Esophagus (tissue), 2 donors: ENCODE data around the gene FXYD3. TPM values are rescaled to one million over a fixed set of nuclear protein-coding genes. Genes with fewer than 3 reads are reported as not detected.
A peak's percentile ranks its signal among the peaks of the same experiment; 100 is the strongest.

Experiments used
- H3K27ac ChIP-seq, 2 donors: one replicate each; pipeline ENCODE4 v1.5.1; 2013; ENCODE audit warnings: low read depth in 2 of 2, mild to moderate bottlenecking in 2 of 2, inconsistent platforms in 1 of 2, low read length in 1 of 2, moderate library complexity in 1 of 2
- H3K27me3 ChIP-seq, 2 donors: one replicate each; pipeline ENCODE4 v1.6.1; 2013; ENCODE audit warnings: low read length in 2 of 2, control low read depth in 1 of 2, mild to moderate bottlenecking in 1 of 2; ENCODE audit not compliant: insufficient read depth in 2 of 2, control insufficient read depth in 1 of 2
- H3K36me3 ChIP-seq, 2 donors: one replicate each; pipeline ENCODE4 v1.6.1; 2013; ENCODE audit warnings: low read length in 1 of 2; ENCODE audit not compliant: control insufficient read depth in 2 of 2, insufficient read depth in 2 of 2
- H3K4me1 ChIP-seq, 2 donors: one replicate each; pipeline ENCODE4 v1.6.1; 2013; ENCODE audit warnings: low read length in 1 of 2; ENCODE audit not compliant: control insufficient read depth in 2 of 2, insufficient read depth in 2 of 2
- H3K4me3 ChIP-seq, 2 donors: one replicate each; pipeline ENCODE4 v1.5.1; 2013; ENCODE audit warnings: low read length in 2 of 2, mild to moderate bottlenecking in 2 of 2, low read depth in 1 of 2, moderate library complexity in 1 of 2
- H3K9me3 ChIP-seq, 2 donors: one replicate each; pipeline ENCODE4 v1.6.1; 2013; ENCODE audit warnings: mild to moderate bottlenecking in 2 of 2, low read depth in 1 of 2, low read length in 1 of 2, moderate library complexity in 1 of 2; ENCODE audit not compliant: control insufficient read depth in 2 of 2, insufficient read depth in 1 of 2
- WGBS, 2 donors: extraction: QIAGEN DNeasy Blood & Tissue Kit; methylation state at CpG; one replicate each; pipeline ENCODE4 v1.1.7; 2013; 5-methylcytosine and 5-hydroxymethylcytosine counted together
- polyA plus RNA-seq, 2 donors: library from polyadenylated mRNA; stranded (reverse); fragments of 200-250 nt; gene quantifications; one replicate each; pipeline ENCODE4 v1.2.3, GENCODE V29; 2013
- donor health status: healthy with polysubstance abuse.
- donor health status: Bipolar disorder and iron deficiency.

Gene FXYD3
- polyA plus RNA-seq, 2 donors: 630 to 697 TPM

- peaks cover 0 to 5% of the 10 kb centered on the region in 2 donors for H3K36me3 ChIP-seq
Measured at GRCh38 chr19:35119091-35119490, 3.5 kb downstream of the FXYD3 start.

GRCh38 chr19:35119578-35120155 lies 4.0 kb downstream of the FXYD3 start:
- WGBS, 2 donors: 55 to 75% methylated on average over 9 of the region's 9 CpGs
- Histone ChIP-seq H3K27me3 (no peaks in the 10 kb centered on the region), H3K9me3 (no peaks in the 10 kb centered on the region), H3K36me3 (peaks cover 0 to 5% of the 10 kb centered on the region in 2 donors), H3K27ac (peak overlapping the region; percentile 91 to 97), H3K4me1 (peaks cover 0 to 39% of the 10 kb centered on the region in 2 donors), H3K4me3 (peak overlapping the region in 1 of 2 donors; percentile 40)

More at GRCh38 chr19:35119091-35119490, 3.5 kb downstream of the FXYD3 start:
- H3K9me3 ChIP-seq: no peaks in the 10 kb centered on the region
- H3K27ac ChIP-seq: peak overlapping the region; percentile 91 to 97
- H3K4me3 ChIP-seq: peak overlapping the region; percentile 40 to 74
- 44 to 49% methylated on average over 12 to 14 of the region's 14 CpGs for WGBS, 2 donors
- H3K4me1 ChIP-seq: peaks cover 0 to 35% of the 10 kb centered on the region in 2 donors
- no peaks in the 10 kb centered on the region for H3K27me3 ChIP-seq

GRCh38 chr19:35120492-35120891 lies 4.9 kb downstream of the FXYD3 start:
- peaks cover 5 to 39% of the 10 kb centered on the region in 2 donors for H3K4me1 ChIP-seq
- no peaks in the 10 kb centered on the region for H3K9me3 ChIP-seq
- peaks cover 0 to 5% of the 10 kb centered on the region in 2 donors for H3K36me3 ChIP-seq
- H3K27ac ChIP-seq: peak overlapping the region; percentile 83 to 91
- no peaks in the 10 kb centered on the region for H3K27me3 ChIP-seq
- H3K4me3 ChIP-seq: no peak overlapping the region
- 34 to 46% methylated on average over 7 of the region's 7 CpGs for WGBS, 2 donors

GRCh38 chr19:35120898-35121297 lies 5.3 kb downstream of the FXYD3 start:
- Histone ChIP-seq H3K27ac (peak overlapping the region; percentile 83 to 91), H3K4me1 (peaks cover 5 to 43% of the 10 kb centered on the region in 2 donors), H3K9me3 (no peaks in the 10 kb centered on the region), H3K36me3 (peaks cover 0 to 5% of the 10 kb centered on the region in 2 donors), H3K27me3 (no peaks in the 10 kb centered on the region), H3K4me3 (no peak overlapping the region)
- 46 to 67% methylated on average over 7 of the region's 7 CpGs for WGBS, 2 donors

- H3K36me3 ChIP-seq: peaks cover 0 to 5% of the 10 kb centered on the region in 2 donors
- H3K4me3 ChIP-seq: no peak overlapping the region
- H3K4me1 ChIP-seq: peaks cover 5 to 52% of the 10 kb centered on the region in 2 donors
- no peaks in the 10 kb centered on the region for H3K9me3 ChIP-seq
- WGBS, 2 donors: 51 to 74% methylated on average over 19 of the region's 19 CpGs
- no peaks in the 10 kb centered on the region for H3K27me3 ChIP-seq
- H3K27ac ChIP-seq: peak overlapping the region; percentile 87 to 90
Measured at GRCh38 chr19:35122687-35123551, 7.3 kb downstream of the FXYD3 start.

- H3K4me3 ChIP-seq: no peak overlapping the region
- peaks cover 5 to 51% of the 10 kb centered on the region in 2 donors for H3K4me1 ChIP-seq
- 48 to 60% methylated on average over 5 of the region's 5 CpGs for WGBS, 2 donors
- H3K36me3 ChIP-seq: peaks cover 0 to 5% of the 10 kb centered on the region in 2 donors
- H3K27ac ChIP-seq: peak overlapping the region; percentile 87 to 90
- H3K9me3 ChIP-seq: no peaks in the 10 kb centered on the region
- H3K27me3 ChIP-seq: no peaks in the 10 kb centered on the region
Measured at GRCh38 chr19:35123573-35123972, 8.0 kb downstream of the FXYD3 start.

- no peaks in the 10 kb centered on the region for H3K9me3 ChIP-seq
- H3K36me3 ChIP-seq: peaks cover 0 to 3% of the 10 kb centered on the region in 2 donors
- H3K27ac ChIP-seq: peak overlapping the region; percentile 87 to 90
- WGBS, 2 donors: 9% methylated on average over 42 of the region's 42 CpGs
- peaks cover 5 to 44% of the 10 kb centered on the region in 2 donors for H3K4me1 ChIP-seq
- peak overlapping the region; percentile 44 to 48 for H3K4me3 ChIP-seq
- no peaks in the 10 kb centered on the region for H3K27me3 ChIP-seq
Measured at GRCh38 chr19:35124098-35125060, 8.8 kb downstream of the FXYD3 start.

GRCh38 chr19:35125270-35125717 lies 9.7 kb downstream of the FXYD3 start:
- H3K4me1 ChIP-seq: peaks cover 5 to 42% of the 10 kb centered on the region in 2 donors
- no peaks in the 10 kb centered on the region for H3K9me3 ChIP-seq
- H3K36me3 ChIP-seq: peaks cover 0 to 3% of the 10 kb centered on the region in 2 donors
- 72 to 79% methylated on average over 19 of the region's 19 CpGs for WGBS, 2 donors
- H3K27ac ChIP-seq: peak overlapping the region in 1 of 2 donors; percentile 15
- H3K4me3 ChIP-seq: no peak overlapping the region
- no peaks in the 10 kb centered on the region for H3K27me3 ChIP-seq
